GM21526 (cell line): Measurements from ENCODE around the gene DNAJC5.
"Not testable (repeated sequence)": the region's sequence is repeated elsewhere in the genome, so short reads cannot be mapped to it uniquely, and the experiment has no call there.

Experiments
- ATAC-seq: cut with Tn5 transposase; IDR thresholded peaks from one replicate; pipeline ENCODE4 v1.9.1; 2021; ENCODE audit warnings: moderate library complexity; ENCODE audit not compliant: unreplicated experiment, low FRiP score

Gene DNAJC5

GRCh38 chr20:63894358-63895201 lies at the start of gene DNAJC5:
Gene DNAJC5 (plus strand): TSS chr20:63895126. CDS start chr20:63928346, 33,220 bp downstream.
- ATAC-seq: peak; percentile 73

GRCh38 chr20:63846128-63846771 lies 48.7 kb upstream of the DNAJC5 start:
- no peak for ATAC-seq

- ATAC-seq: no peak
These were observed 48.1 kb upstream of the DNAJC5 start for GRCh38 chr20:63846888-63847236.

GRCh38 chr20:63847237-63848002 lies 47.5 kb upstream of the DNAJC5 start:
- no peak for ATAC-seq

GRCh38 chr20:63848003-63848911 lies 46.7 kb upstream of the DNAJC5 start:
- ATAC-seq: no peak

- ATAC-seq: peak; percentile 63
These were observed 44.0 kb upstream of the DNAJC5 start for GRCh38 chr20:63850689-63851547.

GRCh38 chr20:63851548-63851943 lies 43.4 kb upstream of the DNAJC5 start:
- ATAC-seq: not testable (repeated sequence)

GRCh38 chr20:63853733-63854068 lies 41.2 kb upstream of the DNAJC5 start:
- not testable (repeated sequence) for ATAC-seq

GRCh38 chr20:63854069-63854765 lies 40.7 kb upstream of the DNAJC5 start:
- ATAC-seq: no peak

- no peak for ATAC-seq
These were observed 40.1 kb upstream of the DNAJC5 start for GRCh38 chr20:63854766-63855362.

- no peak for ATAC-seq
These were observed 39.4 kb upstream of the DNAJC5 start for GRCh38 chr20:63855363-63856097.

- no peak for ATAC-seq
These were observed 38.8 kb upstream of the DNAJC5 start for GRCh38 chr20:63856098-63856511.

- no peak for ATAC-seq
These were observed 37.0 kb upstream of the DNAJC5 start for GRCh38 chr20:63857764-63858392.

- ATAC-seq: no peak
These were observed 36.3 kb upstream of the DNAJC5 start for GRCh38 chr20:63858393-63859165.

- ATAC-seq: no peak
These were observed 35.7 kb upstream of the DNAJC5 start for GRCh38 chr20:63859166-63859699.

GRCh38 chr20:63860325-63861051 lies 34.4 kb upstream of the DNAJC5 start:
- no peak for ATAC-seq
